Activated CD4-positive, alpha-beta memory T cell treated with anti-CD3 and anti-CD28 coated beads, Interleukin-2, amount 10 ng/mL, durations not matched to agents 7 days and 5 days (primary cell): ENCODE results near the gene ARL3. TPM values are rescaled to one million over a fixed set of nuclear protein-coding genes. Genes with fewer than 3 reads are reported as not detected.
"Not testable (repeated sequence)": the region's sequence is repeated elsewhere in the genome, so short reads cannot be mapped to it uniquely, and the experiment has no call there.

Source experiments
- CTCF ChIA-PET: fragments of 350-600 bp; sonication (Branson Sonifier 250); formaldehyde crosslinking; loops from one replicate; lab custom pipeline; 2021; ENCODE audit warnings: antibody characterized with exemption, inconsistent platforms; lab: Charles Lee
- POLR2A ChIA-PET: fragments of 350-600 bp; sonication (Branson Sonifier 250); formaldehyde crosslinking; loops from one replicate; lab custom pipeline; 2021; ENCODE audit warnings: antibody characterized with exemption; lab: Charles Lee
- DNase-seq: peaks from one replicate; pipeline ENCODE4 v3.0.0-alpha.2; 2020
- H3K27ac Mint-ChIP-seq: one replicate; pipeline ENCODE4 v1.8.0; 2021; ENCODE audit warnings: mild to moderate bottlenecking, mixed read lengths
- H3K27me3 Mint-ChIP-seq: one replicate; pipeline ENCODE4 v1.8.0; 2021; ENCODE audit warnings: mixed read lengths
- H3K36me3 Mint-ChIP-seq: one replicate; pipeline ENCODE4 v1.8.0; 2021; ENCODE audit warnings: low read depth, mixed read lengths
- H3K4me1 Mint-ChIP-seq: one replicate; pipeline ENCODE4 v1.8.0; 2021; ENCODE audit warnings: mixed read lengths
- H3K4me3 Mint-ChIP-seq: one replicate; pipeline ENCODE4 v1.8.0; 2021; ENCODE audit warnings: mild to moderate bottlenecking, mixed read lengths
- H3K9me3 Mint-ChIP-seq: one replicate; pipeline ENCODE4 v1.8.0; 2021; ENCODE audit warnings: mixed read lengths
- total RNA-seq, 2 experiments: library from RNA; stranded (reverse); gene quantifications; one replicate each; pipeline ENCODE4 v1.2.3, GENCODE V29; 2021

The ARL3 gene
- total RNA-seq, 2 experiments from 2014 or later = 5.7 to 6.1 TPM

DNA sequence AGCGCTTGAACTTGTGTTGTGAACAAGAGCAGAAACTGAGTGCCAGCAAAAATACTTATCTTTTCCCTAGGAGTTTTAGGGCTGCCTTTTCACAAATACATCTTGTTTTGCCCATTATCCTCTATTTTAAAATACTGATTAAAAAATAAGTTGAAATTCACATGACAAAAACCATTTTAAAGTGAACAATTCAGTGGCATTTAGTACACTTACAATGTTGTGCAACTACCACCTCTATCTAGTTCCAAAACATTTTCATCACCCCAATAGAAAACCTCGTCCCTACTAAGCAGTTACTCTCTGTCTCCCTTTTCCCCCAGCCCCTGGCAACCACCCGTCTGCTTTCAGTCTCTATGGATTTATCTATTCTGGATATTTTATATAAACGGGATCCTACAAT is 31.0 kb upstream of the ARL3 start:
- Mint-ChIP-seq H3K27ac (no peak overlapping the region), H3K27me3 (no peaks in the 10 kb centered on the region), H3K4me1 (peaks cover 41% of the 10 kb centered on the region), H3K9me3 (peaks cover 4% of the 10 kb centered on the region), H3K4me3 (peak overlapping the region; percentile 100), H3K36me3 (peaks cover 15% of the 10 kb centered on the region)
- ChIA-PET POLR2A (interaction anchor here (0.9 to 3.9 kb wide), 6 partner anchors 19 to 242 kb away, joined by 3 to 26 read pairs (median 6); partner anchors contain the start of genes ACTR1A, ARL3, SUFU and TRIM8), CTCF (interaction anchor here (1.0 to 3.4 kb wide), 4 partner anchors 8 to 173 kb away, joined by 3 to 21 read pairs (median 4); partner anchors contain the start of gene CNNM2)
- DNase-seq = no peak

- Mint-ChIP-seq H3K36me3 (peaks cover 15% of the 10 kb centered on the region), H3K4me1 (peaks cover 41% of the 10 kb centered on the region), H3K27me3 (no peaks in the 10 kb centered on the region), H3K9me3 (peaks cover 4% of the 10 kb centered on the region), H3K4me3 (peak overlapping the region; percentile 100), H3K27ac (peak overlapping the region; percentile 82)
- ChIA-PET CTCF (interaction anchor here (1.0 to 4.7 kb wide), 6 partner anchors 8 to 173 kb away, joined by 3 to 34 read pairs (median 4); partner anchors contain the start of genes ARL3, CNNM2 and SFXN2), POLR2A (interaction anchor here (0.6 to 3.9 kb wide), 9 partner anchors 10 to 611 kb away, joined by 3 to 26 read pairs (median 5); partner anchors contain the start of genes ACTR1A, ARL3, SUFU and TRIM8)
- DNase-seq = peak; percentile 42
These were observed 30.3 kb upstream of the ARL3 start for GRCh38 chr10:102744374-102745051.

GRCh38 chr10:102743588-102744373 is 29.6 kb upstream of the ARL3 start, which contains the start of gene WBP1L:
Gene WBP1L (plus strand): TSS chr10:102743948. CDS start chr10:102744054, 106 bp downstream.
- ChIA-PET POLR2A (interaction anchor here (0.6 to 3.9 kb wide), 15 partner anchors 10 to 625 kb away, joined by 3 to 26 read pairs (median 4); partner anchors contain the start of genes ACTR1A, ARL3, NT5C2 and SUFU), CTCF (interaction anchor here (0.9 to 4.7 kb wide), 7 partner anchors 9 to 174 kb away, joined by 3 to 34 read pairs (median 4); partner anchors contain the start of genes ARL3, CNNM2 and SFXN2)
- Mint-ChIP-seq H3K27me3 (no peaks in the 10 kb centered on the region), H3K27ac (peak within 1 kb of the TSS; percentile 82), H3K9me3 (peaks cover 4% of the 10 kb centered on the region), H3K4me1 (peaks cover 41% of the 10 kb centered on the region), H3K36me3 (peaks cover 13% of the 10 kb centered on the region), H3K4me3 (peak within 1 kb of the TSS; percentile 100)
- DNase-seq = peak; percentile 96

DNA sequence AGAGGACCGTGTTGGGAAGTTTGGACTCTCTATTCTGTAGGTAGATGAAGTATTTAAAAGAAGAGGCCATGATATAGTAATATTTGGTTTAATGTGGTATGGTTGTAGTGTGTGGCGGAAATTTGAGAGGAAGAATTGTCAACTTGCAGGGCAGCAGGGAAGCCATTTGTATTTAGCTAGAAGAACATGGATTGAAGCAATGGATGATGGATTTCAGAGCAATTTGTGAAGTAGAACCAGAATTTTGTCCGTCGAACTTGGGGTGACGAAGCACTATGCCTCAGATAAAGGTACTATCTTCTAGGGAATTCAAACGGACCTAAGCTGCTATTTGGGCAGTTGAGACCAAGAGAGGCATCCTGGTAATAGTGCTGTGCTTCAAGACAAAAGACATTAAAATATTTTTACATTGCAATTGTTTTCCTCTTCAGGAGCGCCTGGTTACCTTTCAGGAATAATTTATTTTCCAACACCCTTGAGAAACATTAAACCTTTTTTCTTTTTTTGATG is 28.9 kb upstream of the ARL3 start:
- Mint-ChIP-seq H3K27ac (peak overlapping the region; percentile 82), H3K4me1 (peaks cover 36% of the 10 kb centered on the region), H3K27me3 (no peaks in the 10 kb centered on the region), H3K4me3 (peak overlapping the region; percentile 100), H3K9me3 (peaks cover 4% of the 10 kb centered on the region), H3K36me3 (peaks cover 7% of the 10 kb centered on the region)
- DNase-seq = peak; percentile 18
- ChIA-PET CTCF (interaction anchor here (0.9 to 4.7 kb wide), 5 partner anchors 10 to 175 kb away, joined by 3 to 34 read pairs (median 4); partner anchors contain the start of genes ARL3, CNNM2 and SFXN2), POLR2A (interaction anchor here (0.8 to 3.9 kb wide), 13 partner anchors 9 to 626 kb away, joined by 3 to 26 read pairs (median 4); partner anchors contain the start of genes ACTR1A, ARL3, NT5C2 and SUFU)

DNA sequence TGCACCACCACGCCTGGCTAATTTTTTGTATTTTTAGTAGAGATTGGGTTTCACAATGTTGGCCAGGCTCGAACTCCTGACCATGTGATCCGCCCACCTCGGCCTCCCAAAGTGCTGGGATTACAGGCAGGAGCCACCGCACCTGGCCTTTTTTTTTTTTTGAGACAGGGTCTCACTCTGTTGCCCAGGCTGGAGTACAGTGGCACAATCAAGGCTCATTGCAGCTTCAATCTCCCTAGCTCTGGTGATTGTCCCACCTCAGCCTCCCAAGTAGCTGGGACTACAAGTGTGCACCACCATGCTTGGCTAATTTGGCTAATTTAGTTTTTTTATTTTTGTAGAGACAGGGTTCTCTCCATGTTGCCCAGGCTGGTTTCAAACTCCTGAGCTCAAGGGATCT is 28.1 kb upstream of the ARL3 start:
- H3K27me3 Mint-ChIP-seq, H3K27ac Mint-ChIP-seq, H3K36me3 Mint-ChIP-seq, H3K9me3 Mint-ChIP-seq, DNase-seq, H3K4me3 Mint-ChIP-seq: not testable (repeated sequence)
- CTCF ChIA-PET = interaction anchor here (1.4 to 4.7 kb wide), 3 partner anchors 11 to 176 kb away, joined by 3 to 34 read pairs (median 21); partner anchors contain the start of genes ARL3, CNNM2 and SFXN2
- peaks cover 36% of the 10 kb centered on the region for H3K4me1 Mint-ChIP-seq
- POLR2A ChIA-PET = interaction anchor here (3.9 kb wide), 1 partner anchor 97 kb away, joined by 26 read pairs; the partner anchor contains the start of gene TRIM8

- POLR2A ChIA-PET = interaction anchor here (3.9 kb wide), 1 partner anchor 96 kb away, joined by 26 read pairs; the partner anchor contains the start of gene TRIM8
- Mint-ChIP-seq H3K27me3 (no peaks in the 10 kb centered on the region), H3K27ac (no peak overlapping the region), H3K36me3 (peaks cover 9% of the 10 kb centered on the region), H3K9me3 (peaks cover 4% of the 10 kb centered on the region), H3K4me3 (no peak overlapping the region), H3K4me1 (peaks cover 35% of the 10 kb centered on the region)
- CTCF ChIA-PET = interaction anchor here (3.4 to 4.7 kb wide), 2 partner anchors 11 to 28 kb away, joined by 21 to 34 read pairs; partner anchors contain the start of genes ARL3 and SFXN2
- DNase-seq = no peak
These were observed 27.6 kb upstream of the ARL3 start for GRCh38 chr10:102741726-102742237.

DNA sequence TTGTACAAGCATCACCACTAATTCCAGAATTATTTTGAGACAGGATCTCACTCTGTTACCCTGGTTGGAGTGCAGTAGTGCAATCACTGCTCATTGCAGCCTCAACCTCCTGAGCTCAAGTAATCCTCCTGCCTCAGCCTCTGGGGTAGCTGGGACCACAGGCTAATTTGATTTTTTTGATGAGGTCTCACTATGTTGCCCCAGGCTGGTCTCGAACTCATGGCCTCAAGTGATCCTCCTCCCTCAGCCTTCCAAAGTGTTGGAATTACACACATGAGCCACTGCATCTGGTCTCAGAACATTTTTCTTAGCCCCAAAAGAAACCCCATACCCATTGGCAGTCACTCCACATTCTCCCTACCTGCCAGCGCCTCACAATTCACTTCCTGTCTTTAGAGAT is 26.0 kb upstream of the ARL3 start:
- peaks cover 4% of the 10 kb centered on the region for H3K9me3 Mint-ChIP-seq
- POLR2A ChIA-PET = no interaction called here
- no peak overlapping the region for H3K4me3 Mint-ChIP-seq
- no peak for DNase-seq
- CTCF ChIA-PET = interaction anchor here (1.1 to 4.7 kb wide), 2 partner anchors 26 to 161 kb away, joined by 3 to 34 read pairs; partner anchors contain the start of genes ARL3 and SFXN2
- H3K36me3 Mint-ChIP-seq = peaks cover 4% of the 10 kb centered on the region
- H3K27me3 Mint-ChIP-seq = no peaks in the 10 kb centered on the region
- no peak overlapping the region for H3K27ac Mint-ChIP-seq
- peaks cover 21% of the 10 kb centered on the region for H3K4me1 Mint-ChIP-seq

- Mint-ChIP-seq H3K4me3 (no peak overlapping the region), H3K27me3 (no peaks in the 10 kb centered on the region), H3K36me3 (peaks cover 7% of the 10 kb centered on the region), H3K9me3 (peaks cover 4% of the 10 kb centered on the region), H3K4me1 (peaks cover 10% of the 10 kb centered on the region), H3K27ac (no peak overlapping the region)
- ChIA-PET CTCF (interaction anchor here (1.3 kb wide), 1 partner anchor 25 kb away, joined by 3 read pairs; the partner anchor contains the start of genes ARL3 and SFXN2), POLR2A (interaction anchor here (1.1 to 1.4 kb wide), 2 partner anchors 14 to 24 kb away, joined by 3 read pairs; no protein-coding TSS in a partner anchor)
- no peak for DNase-seq
These were observed 24.5 kb upstream of the ARL3 start for GRCh38 chr10:102738692-102739121.

DNA sequence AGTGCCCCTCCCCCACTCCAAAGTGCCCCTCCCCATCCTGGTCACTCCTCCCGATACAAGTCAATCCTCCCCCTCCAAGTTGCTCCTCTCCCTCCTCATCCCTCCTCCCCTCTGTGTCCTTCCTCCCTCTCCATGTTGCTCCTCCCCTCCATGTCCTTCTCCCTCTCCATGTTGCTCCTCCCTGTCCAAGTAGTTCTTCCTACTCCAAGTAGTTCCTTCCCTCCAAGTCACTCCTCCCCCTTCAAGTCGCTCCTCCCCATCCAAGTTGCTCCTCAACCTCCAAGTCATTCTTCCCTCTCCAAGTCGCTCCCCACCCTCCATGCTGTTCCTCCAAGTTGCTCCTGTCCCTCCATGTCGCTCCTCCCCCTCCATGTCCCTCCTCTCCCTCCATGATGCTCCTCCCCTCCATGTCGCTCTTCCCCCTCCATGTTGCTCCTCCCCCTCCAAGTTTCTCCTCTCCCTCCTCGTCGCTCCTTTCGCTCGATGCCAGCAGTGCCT is 20.9 kb upstream of the ARL3 start:
- Mint-ChIP-seq H3K9me3 (no peaks in the 10 kb centered on the region), H3K4me3 (no peak overlapping the region), H3K27me3 (no peaks in the 10 kb centered on the region), H3K36me3 (peaks cover 9% of the 10 kb centered on the region), H3K4me1 (no peaks in the 10 kb centered on the region), H3K27ac (no peak overlapping the region)
- DNase-seq = no peak
- ChIA-PET POLR2A (interaction anchor here (1.3 to 2.2 kb wide), 2 partner anchors 9 to 21 kb away, joined by 4 to 9 read pairs; partner anchors contain the start of genes ARL3, SFXN2 and WBP1L), CTCF (no interaction called here)

GRCh38 chr10:102732661-102733060 is 18.5 kb upstream of the ARL3 start:
- POLR2A ChIA-PET = interaction anchor here (1.1 kb wide), 1 partner anchor 10 kb away, joined by 3 read pairs; no protein-coding TSS in a partner anchor
- CTCF ChIA-PET = interaction anchor here (1.3 kb wide), 1 partner anchor 18 kb away, joined by 4 read pairs; the partner anchor contains the start of genes ARL3 and SFXN2
- Mint-ChIP-seq H3K9me3 (no peaks in the 10 kb centered on the region), H3K4me3 (no peak overlapping the region), H3K4me1 (peaks cover 4% of the 10 kb centered on the region), H3K27ac (no peak overlapping the region), H3K27me3 (no peaks in the 10 kb centered on the region), H3K36me3 (peaks cover 20% of the 10 kb centered on the region)
- no peak for DNase-seq

GRCh38 chr10:102731222-102731800 is 17.1 kb upstream of the ARL3 start:
- ChIA-PET CTCF (interaction anchor here (0.6 to 1.1 kb wide), 2 partner anchors 136 to 170 kb away, joined by 3 to 4 read pairs; no protein-coding TSS in a partner anchor), POLR2A (no interaction called here)
- no peak overlapping the region for H3K27ac Mint-ChIP-seq
- H3K36me3 Mint-ChIP-seq = peaks cover 26% of the 10 kb centered on the region
- H3K9me3 Mint-ChIP-seq = no peaks in the 10 kb centered on the region
- peaks cover 4% of the 10 kb centered on the region for H3K4me1 Mint-ChIP-seq
- no peak for DNase-seq
- no peaks in the 10 kb centered on the region for H3K27me3 Mint-ChIP-seq
- H3K4me3 Mint-ChIP-seq = no peak overlapping the region
